Endometrial microvascular endothelial cells (primary cell): ENCODE results near the gene ZCCHC17. TPM values are rescaled to one million over a fixed set of nuclear protein-coding genes. Genes with fewer than 3 reads are reported as not detected.
"Not testable (repeated sequence)": the region's sequence is repeated elsewhere in the genome, so short reads cannot be mapped to it uniquely, and the experiment has no call there.

Experiments
- in situ Hi-C: cut with HindIII; loops from 2 replicates; pipeline ENCODE4 v1.10.0; 2017; ENCODE audit warnings: low sequenced_read_pairs, low pct_unique_long_range_greater_than_20kb; ENCODE audit errors: inconsistent ontology term
- total RNA-seq: library from RNA; depleted of rRNA; stranded (reverse); fragments of >200 nt; gene quantifications from one replicate; pipeline ENCODE4 v1.2.3, GENCODE V29; 2015; ENCODE audit errors: inconsistent ontology term

The ZCCHC17 gene
- total RNA-seq, 1 donor from 2014 or later: 31.9 TPM

DNA sequence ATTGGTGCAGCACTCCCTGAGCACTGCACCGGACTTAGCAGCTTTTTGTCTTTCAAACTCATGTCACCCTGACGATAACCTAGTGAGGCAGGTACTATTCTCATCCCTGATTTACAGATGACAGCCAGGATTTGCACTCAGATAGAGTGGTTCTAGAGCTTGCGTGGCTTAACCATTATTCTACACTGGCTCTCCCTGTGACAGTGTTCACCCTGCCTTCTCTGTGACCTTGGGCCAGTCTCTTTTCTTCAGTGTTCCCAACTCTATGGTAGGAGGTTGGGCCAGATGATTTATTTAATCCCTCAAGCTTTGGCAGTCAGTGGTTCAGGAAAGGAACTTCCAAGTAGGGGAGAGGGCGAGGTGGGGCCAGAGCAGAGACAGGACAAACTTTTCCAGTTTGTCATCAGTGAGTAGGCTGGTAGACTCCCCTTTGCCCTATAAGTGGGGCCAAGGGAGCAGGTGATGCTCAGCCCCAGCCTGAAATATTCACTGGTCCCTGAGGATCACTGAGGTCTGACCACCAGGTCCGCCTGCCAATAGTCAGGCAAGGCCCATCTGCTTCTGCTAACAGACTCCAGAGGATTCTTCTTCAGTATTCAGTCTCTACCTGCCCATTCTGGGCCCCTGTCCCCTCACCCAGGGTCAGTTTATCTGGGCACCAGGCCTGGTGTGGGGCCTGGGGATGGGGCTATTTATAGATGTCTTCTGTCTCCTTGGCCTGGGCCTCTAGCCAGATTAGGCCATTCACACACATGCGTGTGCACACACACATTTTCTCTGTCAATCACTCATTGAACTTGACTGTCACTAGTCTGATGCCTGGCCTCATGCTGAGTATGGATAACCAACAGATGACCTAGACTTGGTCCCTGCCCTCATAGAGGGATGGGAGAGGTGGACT lies 84.8 kb downstream of the ZCCHC17 start:
- in situ Hi-C loops: no loop called here

DNA sequence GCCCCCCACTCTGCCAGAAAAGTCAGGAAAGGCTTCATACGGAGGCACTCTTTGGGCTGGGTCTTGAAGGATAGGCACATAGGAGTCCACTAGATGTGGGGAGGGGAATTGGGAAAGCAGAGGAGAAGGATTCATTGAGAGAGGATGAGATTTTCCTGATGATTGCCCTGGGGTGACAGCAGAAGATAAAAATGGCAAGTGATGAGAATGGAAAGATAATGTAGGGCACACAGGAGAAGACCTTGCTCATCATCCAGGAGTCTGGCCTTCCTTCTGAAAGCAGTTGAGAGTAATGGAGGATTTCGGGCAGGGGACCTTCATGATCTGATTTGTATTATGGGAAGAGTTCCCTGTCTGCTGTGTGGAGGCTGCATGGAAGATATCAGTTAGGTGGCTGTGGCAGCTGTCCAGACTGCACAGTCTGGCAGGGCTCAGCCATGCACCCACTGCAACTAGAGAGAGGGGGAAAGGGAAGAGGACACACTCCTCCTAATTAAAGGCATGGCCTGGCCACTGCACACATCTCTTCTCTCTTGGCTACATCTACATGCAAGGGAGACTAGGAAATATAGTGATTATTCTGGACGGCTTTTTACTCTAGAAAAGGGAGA lies 85.7 kb downstream of the ZCCHC17 start:
- in situ Hi-C loops: no loop called here

DNA sequence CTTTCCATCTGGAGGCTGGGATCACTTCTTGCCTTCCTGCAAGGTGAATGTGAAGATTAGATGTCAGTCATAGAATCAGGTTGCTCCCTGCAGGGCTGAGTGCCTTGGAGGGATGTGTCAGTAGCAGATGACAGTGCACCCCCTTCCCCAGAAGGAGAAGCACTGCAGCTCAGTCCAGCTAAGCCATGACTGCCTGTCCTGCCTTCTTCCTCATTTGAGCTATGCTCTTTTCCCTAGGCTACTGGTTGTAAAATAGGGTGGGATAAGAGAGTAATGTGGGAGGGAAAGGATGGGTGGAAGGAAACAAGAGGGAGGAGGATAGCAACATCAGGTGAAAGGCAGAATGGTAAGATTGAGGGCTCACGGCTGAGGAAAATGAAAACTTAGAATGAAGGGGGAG lies 87.1 kb downstream of the ZCCHC17 start:
- in situ Hi-C loops: no loop called here

DNA sequence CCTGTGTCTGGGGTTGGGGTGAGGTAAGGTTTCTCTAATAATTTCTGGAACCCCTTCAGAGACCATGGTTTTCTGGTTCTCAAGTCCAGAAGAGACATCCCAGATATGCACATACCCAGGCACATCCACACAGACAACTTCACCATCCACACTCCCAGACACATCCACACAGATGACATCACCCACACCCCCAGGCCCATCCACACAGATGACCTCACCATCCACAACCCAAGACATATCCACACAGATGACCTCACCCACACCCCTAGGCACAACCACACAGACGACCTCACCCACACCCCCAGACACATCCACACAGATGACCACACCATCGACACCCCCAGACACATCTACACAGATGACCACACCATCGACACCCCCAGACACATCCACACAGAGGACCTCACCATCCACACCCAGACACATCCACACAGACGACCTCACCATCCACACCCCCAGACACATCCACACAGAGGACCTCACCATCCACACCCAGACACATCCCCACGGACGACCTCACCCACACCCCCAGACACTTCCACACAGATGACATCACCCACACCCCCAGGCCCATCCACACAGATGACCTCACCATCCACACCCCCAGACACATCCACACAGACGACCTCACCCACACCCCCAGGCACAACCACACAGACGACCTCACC lies 89.9 kb downstream of the ZCCHC17 start:
- in situ Hi-C loops: not testable (repeated sequence)

DNA sequence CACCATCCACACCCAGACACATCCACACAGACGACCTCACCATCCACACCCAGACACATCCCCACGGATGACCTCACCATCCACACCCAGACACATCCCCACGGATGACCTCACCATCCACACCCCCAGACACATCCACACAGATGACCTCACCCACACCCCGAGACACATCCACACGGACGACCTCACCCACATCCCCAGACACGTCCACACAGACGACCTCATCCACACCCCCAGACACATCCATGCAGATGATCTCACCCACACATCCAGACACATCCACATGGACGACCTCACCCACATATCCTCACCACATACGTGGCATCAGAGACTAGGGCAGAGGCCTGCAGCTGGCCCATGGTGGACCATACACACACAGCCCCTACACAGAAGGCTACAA lies 90.8 kb downstream of the ZCCHC17 start:
- in situ Hi-C loops: no loop called here

DNA sequence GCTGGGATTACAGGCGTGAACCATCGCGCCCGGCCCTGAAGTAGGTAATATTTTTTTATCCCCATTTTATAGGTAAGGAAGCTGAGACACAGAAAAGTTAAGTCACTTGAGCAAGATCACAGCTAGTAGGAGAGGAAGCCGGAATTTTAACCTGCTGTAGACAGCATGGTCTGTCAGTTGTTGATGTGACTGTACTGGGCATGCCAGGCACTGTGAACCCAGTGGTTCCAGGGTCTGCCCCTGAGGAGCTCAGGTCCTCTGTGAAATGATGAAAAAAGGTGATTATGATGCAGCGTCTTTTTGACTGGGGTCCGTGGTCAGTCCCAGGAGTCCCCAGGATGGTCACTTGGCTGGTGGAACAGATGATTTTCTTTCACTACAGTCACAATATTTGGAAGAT lies 92.8 kb downstream of the ZCCHC17 start:
- in situ Hi-C loops: no loop called here

DNA sequence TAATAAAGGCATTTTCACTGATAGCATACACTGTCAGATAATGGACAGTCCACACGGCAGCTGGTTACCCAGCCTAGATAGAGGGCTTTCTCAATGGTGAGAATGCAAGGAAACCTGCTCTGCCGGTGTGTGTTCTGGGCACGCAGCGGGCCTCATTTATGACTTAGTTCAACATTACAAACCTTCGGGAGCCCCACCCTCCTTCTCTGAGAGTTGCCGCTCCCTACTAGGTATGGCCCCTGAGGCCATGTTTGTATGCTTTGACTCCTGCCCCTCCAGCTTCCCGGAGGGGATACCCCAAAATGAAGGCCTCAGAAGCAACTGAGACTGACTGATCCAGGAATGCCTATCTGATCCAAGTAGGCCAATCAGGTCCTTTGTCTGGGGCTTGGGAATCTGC lies 93.2 kb downstream of the ZCCHC17 start:
- in situ Hi-C loops: no loop called here

DNA sequence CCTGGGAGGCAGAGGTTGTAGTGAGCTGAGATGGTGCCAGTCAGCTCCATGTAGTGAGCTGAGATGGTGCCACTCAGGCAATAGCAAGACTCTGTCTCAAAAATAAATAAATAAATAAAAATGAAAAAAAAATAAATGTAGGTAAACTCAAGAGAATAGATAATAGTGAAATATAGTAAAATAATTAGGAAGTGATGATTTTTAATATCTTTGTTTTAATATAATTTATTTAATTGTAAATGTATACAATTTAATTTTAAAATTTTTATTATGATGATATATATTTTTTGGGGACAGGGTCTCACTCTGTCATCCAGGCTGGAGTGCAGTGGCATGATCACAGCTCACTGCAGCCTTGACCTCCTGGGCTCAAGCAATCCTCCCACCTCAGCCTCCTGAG lies 96.6 kb downstream of the ZCCHC17 start:
- in situ Hi-C loops: no loop called here

DNA sequence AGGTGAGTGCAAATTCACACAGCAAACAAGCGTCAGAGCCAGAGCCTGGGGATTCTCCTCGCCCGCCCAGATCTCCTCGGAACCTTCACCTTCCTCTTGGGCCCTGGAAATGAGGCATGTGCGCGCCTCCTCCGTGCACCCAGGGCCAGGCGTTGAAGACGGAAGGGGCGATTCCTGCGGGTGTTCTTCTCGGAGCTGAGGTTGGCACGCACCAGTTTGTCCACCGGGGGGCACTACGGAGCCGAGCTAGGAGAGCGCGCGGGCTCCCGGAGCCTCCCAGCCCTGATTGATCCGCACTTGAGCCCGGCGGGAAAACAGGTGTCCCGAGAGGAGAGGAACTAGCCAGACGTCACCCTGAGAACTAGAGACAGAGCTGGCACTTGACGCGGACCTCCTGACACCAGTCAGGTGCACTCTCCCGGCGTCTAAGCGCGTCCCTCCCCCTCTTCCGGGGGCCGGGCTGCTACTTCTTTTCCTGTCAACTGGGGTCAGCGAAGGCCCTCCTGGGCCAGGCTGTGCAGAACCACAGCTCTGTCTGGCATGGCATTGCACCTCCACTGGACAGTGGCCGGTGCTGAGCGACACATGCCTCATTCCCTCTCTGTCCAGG lies 97.9 kb downstream of the ZCCHC17 start:
- in situ Hi-C loops: no loop called here

DNA sequence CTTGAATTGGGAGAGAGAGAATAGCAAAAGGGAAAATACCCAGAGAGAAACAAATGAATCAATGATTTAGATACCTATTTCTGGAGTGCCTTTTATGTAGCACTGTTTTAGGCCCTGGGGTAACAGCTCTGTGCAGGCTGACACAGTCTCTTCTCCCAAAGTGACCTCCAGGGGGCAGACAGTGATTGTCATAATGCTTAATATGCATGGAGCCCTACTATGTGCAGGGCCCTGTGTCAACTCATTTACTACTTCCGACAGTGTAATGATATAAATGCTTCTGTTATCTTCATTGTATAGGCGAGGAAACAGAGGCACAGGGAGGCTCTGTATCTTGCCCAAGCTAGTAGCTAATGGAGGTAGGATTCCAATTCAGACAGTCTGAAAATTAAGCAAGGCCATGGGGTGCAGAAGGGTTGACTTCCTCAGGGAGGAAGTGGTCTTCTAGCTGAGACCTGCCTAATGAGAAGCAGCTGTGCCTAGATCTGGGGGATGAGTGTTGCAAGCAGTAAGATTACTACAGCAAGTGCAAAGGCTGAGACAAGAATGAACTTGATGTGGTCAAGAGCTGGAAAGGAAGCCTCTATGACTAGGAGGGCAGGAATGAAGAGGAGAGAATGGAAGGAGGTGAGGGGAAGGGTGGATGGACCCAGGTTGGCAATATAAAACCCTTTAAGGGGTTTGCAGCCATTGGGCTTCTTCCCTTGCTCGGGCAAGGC lies 100.0 kb downstream of the ZCCHC17 start:
- in situ Hi-C loops: no loop called here

DNA sequence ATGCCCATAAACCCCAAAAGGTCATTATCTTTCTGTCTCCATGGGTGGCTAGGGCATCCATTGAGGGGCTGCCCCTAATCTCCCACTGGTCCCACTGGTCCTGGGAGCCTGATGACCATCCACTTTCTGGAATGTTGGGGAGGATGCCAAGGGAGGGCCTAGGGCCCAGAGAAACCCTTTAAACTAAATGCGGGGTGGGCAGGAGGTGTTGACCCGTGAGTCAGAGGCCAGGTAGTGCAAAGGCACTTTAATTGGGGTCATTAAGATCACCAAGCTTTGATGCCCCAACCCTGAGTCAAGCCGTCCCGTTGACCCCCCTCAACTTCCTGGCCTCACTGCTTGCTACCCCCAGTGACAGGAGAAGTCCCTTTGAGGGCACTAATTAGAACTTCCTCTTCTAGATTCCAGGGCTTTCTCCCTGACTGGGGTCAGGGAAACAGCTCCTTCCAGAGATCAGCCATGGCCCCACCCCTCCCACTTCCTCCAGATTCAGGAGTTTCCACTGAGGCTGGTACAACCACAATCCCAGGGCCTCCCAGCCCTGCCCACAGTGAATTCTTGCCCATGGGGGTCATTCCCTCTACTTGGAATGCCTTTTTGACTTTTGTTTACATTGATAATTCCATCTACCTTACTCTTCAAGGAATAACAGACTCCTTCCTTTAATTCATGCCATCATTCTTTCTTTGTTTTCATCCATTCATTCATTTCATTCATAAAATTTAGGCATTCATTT lies 100.7 kb downstream of the ZCCHC17 start:
- in situ Hi-C loops: no loop called here

DNA sequence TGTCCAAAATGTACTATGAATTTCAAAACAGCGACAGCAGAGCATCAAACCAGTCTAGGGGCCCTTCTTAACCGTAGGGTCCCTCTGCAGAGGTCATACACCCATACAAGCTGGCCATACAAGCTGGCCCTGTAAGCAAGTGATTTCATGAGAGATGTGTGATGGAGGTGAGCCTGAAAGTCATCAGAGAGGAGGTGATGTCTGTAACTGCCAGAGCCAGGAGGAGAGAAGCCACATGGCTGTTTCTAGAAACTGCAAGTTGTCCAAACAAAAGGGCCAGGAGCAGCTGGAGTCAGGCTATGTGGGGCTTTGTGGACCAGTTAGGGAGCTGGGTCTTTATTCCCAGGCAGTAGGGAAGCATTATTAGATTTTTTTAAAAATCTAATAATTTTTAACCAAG lies 101.4 kb downstream of the ZCCHC17 start:
- in situ Hi-C loops: no loop called here

DNA sequence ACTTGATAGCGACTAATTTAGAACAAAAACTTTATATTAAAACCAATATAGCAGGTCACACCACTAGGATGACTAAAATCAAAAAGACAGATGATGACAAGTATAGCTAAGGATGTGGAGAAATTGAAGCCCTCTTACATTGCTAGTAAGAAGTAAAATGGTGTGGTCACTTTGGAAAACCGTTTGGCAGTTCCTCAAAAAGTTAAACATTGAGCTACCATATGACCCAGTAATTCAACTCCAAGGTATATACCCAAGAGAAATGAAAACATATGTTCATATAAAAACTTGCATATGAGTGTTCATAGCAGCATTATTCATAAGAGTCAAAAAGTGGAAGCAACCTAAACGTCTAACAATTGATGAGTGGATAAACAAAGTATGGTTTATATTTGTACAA lies 103.1 kb downstream of the ZCCHC17 start:
- in situ Hi-C loops: no loop called here

DNA sequence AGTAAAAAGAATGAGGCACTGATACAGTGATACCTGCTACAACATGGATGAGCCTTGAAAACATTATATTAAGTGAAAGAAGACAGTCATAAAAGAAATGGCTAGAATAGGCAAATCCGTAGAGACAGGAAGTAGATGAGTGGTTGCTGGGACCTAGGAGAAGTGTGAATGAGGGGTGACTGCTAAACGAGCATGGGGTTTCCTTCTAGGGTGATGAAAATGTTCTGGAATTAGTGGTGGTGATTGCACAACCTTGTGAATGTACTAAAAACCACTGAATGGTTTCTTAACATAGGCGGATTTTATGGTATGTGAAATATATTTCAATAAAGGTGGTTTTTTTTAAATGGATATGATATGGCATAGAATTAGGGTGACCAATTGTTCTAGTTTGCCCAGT lies 103.6 kb downstream of the ZCCHC17 start:
- in situ Hi-C loops: no loop called here

DNA sequence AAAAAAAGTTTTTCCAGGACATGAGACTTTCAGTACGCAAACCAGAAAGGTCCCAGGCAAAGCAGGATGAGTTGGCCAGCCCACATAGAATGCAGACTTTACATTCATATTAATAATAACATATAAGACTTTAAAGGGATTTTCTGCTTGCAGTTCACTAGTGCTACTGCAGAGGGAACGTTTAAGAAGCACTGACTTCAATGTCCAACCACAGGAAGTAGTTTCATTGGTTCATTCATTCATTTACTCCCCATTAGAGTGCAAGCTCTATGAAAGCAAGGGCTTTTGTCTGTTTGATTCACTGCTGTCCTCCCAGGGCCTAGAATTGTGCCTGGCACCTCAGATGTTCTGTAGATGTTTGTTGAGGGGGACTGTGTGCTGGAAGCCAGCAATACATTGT lies 104.4 kb downstream of the ZCCHC17 start:
- in situ Hi-C loops: no loop called here

DNA sequence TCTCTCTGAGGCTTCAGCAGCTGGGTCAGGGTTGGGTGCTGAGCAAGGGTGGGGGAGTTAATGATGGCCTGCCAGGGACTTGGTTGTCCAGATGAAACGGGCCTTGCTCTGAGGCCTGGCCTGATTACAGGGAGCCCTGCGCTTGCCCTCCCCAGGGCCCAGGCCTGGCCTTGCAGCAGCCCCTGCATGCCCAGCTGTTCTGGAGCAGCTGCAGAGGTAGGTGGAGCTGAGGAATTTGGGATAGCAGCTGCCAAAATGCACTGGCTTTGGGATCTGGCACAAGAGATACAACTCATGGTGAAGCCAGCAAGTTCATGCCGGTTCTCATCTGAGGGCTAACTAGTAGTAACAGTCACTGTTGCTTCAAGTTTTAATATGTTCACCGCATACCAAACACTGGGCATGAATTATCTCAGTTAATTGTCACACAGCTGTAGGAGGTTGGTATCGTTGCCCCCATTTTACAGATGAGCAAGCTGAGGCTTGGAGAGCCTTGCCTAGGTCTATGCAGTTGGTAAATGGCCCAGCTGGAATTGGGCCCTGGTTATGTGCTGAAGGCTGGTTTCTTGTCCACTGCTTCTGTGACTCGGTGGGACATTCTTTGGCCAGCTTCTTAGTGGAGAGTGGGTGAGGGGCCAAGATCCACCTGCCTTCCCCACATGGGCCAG lies 108.9 kb downstream of the ZCCHC17 start:
- in situ Hi-C loops: no loop called here

DNA sequence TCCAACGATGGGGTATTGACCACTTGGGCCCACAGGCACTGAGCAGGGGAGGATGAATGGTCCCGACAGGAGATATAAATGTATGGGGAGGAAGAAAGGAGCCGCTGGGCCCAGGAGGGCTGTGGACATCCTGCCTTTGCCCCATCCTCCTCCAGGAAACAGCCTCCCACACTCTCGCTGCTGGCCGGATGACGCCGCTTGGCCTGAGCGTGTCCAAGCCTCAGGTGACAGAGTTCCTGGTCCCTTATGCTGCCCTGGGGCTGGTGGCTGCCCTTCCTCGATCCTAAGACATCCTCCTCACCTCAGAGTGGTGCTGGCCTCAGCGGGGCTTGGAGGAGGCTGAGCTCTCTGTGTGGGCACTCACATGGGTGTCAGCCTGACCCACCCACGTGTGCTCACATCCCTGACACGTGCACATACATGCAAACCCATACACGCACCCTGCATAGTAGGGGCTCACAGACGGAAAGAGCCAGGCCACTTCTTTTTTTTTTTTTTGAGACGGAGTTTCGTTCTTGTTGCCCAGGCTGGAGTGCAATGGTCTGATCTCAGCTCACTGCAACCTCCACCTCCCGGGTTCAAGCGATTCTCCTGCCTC lies 110.3 kb downstream of the ZCCHC17 start:
- in situ Hi-C loops: no loop called here
